ENCODE data around the gene TRIP12.

Gene TRIP12

DNA sequence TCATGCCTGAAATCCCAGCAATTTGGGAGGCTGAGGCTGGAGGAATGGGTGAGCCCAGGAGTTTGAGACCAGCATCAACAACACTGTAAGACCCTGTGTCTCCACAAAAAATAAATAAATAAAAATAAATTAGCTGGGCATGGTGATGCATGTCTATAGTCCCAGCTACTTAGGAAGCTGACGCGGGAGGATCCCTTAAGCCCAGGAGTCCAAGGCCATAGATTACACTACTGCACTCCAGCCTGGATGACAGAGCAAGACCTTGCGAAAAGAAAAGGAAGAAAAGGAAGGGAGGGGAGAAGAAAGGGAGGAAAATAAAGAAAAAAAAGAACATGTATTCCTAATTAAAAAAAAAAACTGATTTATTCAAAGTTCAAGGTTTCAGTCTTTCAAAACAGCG lies 78.2 kb downstream of the TRIP12 start:
- Histone ChIP-seq H3K4me3 (ENCODE audit: low read depth, low read length) (no peak overlapping the region), H3K4me1 (ENCODE audit: control insufficient read depth, insufficient read depth, low read length) (peaks cover 19% of the 10 kb centered on the region), H3K27ac (ENCODE audit: extremely low read depth, low read depth, low read length) (no peak overlapping the region), H3K9me3 (ENCODE audit: control insufficient read depth, insufficient read depth, low read depth, low read length) (no peaks in the 10 kb centered on the region), H3K36me3 (ENCODE audit: control insufficient read depth in 2 of 2, insufficient read depth in 1 of 2, low read length in 2 of 2) (peaks cover 9 to 30% of the 10 kb centered on the region in 2 experiments)
- POLR2A ChIA-PET, result no interaction called here
- CTCF ChIA-PET, result interaction anchor here (0.7 to 1.1 kb wide), 2 partner anchors 13 to 42 kb away, joined by 3 to 5 read pairs; no protein-coding TSS in a partner anchor
- TF ChIP-seq ZNF571 (tag by site-specific recombination; IDR thresholded peaks at IDR 0.05) (no peak), ZNF335 (tag by site-specific recombination; conservative IDR thresholded peaks at IDR 0.05) (no peak), ZNF664 (tag by site-specific recombination; IDR thresholded peaks at IDR 0.05) (no peak), SCRT1 (tag by site-specific recombination; IDR thresholded peaks at IDR 0.05; ENCODE audit: borderline replicate concordance) (no peak), YY2 (tag by site-specific recombination; IDR thresholded peaks at IDR 0.05) (no peak), SETDB1 (IDR thresholded peaks at IDR 0.05; ENCODE audit: insufficient read length, low read length) (no peak)
- TF ChIP-seq, protein P1, sequence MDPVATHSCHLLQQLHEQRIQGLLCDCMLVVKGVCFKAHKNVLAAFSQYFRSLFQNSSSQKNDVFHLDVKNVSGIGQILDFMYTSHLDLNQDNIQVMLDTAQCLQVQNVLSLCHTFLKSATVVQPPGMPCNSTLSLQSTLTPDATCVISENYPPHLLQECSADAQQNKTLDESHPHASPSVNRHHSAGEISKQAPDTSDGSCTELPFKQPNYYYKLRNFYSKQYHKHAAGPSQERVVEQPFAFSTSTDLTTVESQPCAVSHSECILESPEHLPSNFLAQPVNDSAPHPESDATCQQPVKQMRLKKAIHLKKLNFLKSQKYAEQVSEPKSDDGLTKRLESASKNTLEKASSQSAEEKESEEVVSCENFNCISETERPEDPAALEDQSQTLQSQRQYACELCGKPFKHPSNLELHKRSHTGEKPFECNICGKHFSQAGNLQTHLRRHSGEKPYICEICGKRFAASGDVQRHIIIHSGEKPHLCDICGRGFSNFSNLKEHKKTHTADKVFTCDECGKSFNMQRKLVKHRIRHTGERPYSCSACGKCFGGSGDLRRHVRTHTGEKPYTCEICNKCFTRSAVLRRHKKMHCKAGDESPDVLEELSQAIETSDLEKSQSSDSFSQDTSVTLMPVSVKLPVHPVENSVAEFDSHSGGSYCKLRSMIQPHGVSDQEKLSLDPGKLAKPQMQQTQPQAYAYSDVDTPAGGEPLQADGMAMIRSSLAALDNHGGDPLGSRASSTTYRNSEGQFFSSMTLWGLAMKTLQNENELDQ (tag by site-specific recombination; IDR thresholded peaks at IDR 0.05; ENCODE audit: low read depth), result no peak

DNA sequence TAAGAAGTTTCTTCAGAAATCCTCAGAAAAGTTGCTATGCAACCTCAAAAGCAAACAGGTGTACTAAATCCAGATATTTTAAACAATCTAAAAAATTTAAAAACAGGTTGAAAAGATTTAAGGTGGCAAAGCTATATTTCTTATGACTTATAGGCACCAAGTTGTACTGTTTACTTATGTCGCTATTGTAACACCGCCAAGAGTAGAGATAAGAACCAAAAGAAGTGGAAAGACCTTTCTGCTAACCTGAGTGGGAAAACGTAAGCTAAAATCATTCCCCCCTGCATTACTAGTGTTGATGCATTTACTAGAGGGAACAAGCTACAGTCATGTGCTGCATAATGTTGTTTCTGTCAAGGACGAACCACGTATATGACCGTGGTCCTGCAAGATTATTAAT lies 83.1 kb downstream of the TRIP12 start:
- POLR2A ChIA-PET, result no interaction called here
- Histone ChIP-seq H3K36me3 (ENCODE audit: control insufficient read depth in 2 of 2, insufficient read depth in 1 of 2, low read length in 2 of 2) (peaks cover 9 to 44% of the 10 kb centered on the region in 2 experiments), H3K9me3 (ENCODE audit: control insufficient read depth, insufficient read depth, low read depth, low read length) (no peaks in the 10 kb centered on the region), H3K4me3 (ENCODE audit: low read depth, low read length) (no peak overlapping the region), H3K27ac (ENCODE audit: extremely low read depth, low read depth, low read length) (no peak overlapping the region), H3K4me1 (ENCODE audit: control insufficient read depth, insufficient read depth, low read length) (peaks cover 24% of the 10 kb centered on the region)
- TF ChIP-seq KLF1 (tag by site-specific recombination; IDR thresholded peaks at IDR 0.05) (no peak), ZNF335 (tag by site-specific recombination; conservative IDR thresholded peaks at IDR 0.05) (no peak), ZNF394 (tag by site-specific recombination; IDR thresholded peaks at IDR 0.05; ENCODE audit: borderline replicate concordance) (no peak), ZNF174 (tag by site-specific recombination; IDR thresholded peaks at IDR 0.05) (no peak), HIC1 (tag by site-specific recombination; IDR thresholded peaks at IDR 0.05) (no peak), ZNF654 (tag by site-specific recombination; IDR thresholded peaks at IDR 0.05; ENCODE audit: low read depth) (no peak)
- TF ChIP-seq, protein P2, sequence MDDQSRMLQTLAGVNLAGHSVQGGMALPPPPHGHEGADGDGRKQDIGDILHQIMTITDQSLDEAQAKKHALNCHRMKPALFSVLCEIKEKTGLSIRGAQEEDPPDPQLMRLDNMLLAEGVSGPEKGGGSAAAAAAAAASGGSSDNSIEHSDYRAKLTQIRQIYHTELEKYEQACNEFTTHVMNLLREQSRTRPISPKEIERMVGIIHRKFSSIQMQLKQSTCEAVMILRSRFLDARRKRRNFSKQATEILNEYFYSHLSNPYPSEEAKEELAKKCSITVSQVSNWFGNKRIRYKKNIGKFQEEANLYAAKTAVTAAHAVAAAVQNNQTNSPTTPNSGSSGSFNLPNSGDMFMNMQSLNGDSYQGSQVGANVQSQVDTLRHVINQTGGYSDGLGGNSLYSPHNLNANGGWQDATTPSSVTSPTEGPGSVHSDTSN (CRISPR knock-in tag; IDR thresholded peaks at IDR 0.05), result no peak
- TF ChIP-seq, protein P3, sequence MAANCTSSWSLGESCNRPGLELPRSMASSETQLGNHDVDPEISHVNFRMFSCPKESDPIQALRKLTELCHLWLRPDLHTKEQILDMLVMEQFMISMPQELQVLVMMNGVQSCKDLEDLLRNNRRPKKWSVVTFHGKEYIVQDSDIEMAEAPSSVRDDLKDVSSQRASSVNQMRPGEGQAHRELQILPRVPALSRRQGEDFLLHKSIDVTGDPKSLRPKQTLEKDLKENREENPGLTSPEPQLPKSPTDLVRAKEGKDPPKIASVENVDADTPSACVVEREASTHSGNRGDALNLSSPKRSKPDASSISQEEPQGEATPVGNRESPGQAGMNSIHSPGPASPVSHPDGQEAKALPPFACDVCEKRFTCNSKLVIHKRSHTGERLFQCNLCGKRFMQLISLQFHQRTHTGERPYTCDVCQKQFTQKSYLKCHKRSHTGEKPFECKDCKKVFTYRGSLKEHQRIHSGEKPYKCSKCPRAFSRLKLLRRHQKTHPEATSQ (tag by site-specific recombination; IDR thresholded peaks at IDR 0.05), result no peak
- CTCF ChIA-PET, result interaction anchor here (1.0 to 2.6 kb wide), 3 partner anchors 25 to 58 kb away, joined by 3 to 8 read pairs (median 3); no protein-coding TSS in a partner anchor

GRCh38 chr2:229836847-229837246 lies 85.0 kb downstream of the TRIP12 start:
- peaks cover 9 to 44% of the 10 kb centered on the region in 2 experiments for H3K36me3 ChIP-seq (ENCODE audit: control insufficient read depth in 2 of 2, insufficient read depth in 1 of 2, low read length in 2 of 2)
- ChIA-PET POLR2A (no interaction called here), CTCF (interaction anchor here (1.0 to 2.6 kb wide), 2 partner anchors 9 to 56 kb away, joined by 3 to 8 read pairs; no protein-coding TSS in a partner anchor)
- TF ChIP-seq TRIM28 (IDR thresholded peaks at IDR 0.05; ENCODE audit: borderline replicate concordance, low read length) (no peak), ZNF138 (tag by site-specific recombination; IDR thresholded peaks at IDR 0.05; ENCODE audit: borderline replicate concordance) (no peak), ZNF585B (tag by site-specific recombination; IDR thresholded peaks at IDR 0.05) (no peak), TCF7L2 (IDR thresholded peaks at IDR 0.05; ENCODE audit: borderline replicate concordance, low read depth, low read length) (no peak), ZNF302 (tag by site-specific recombination; IDR thresholded peaks at IDR 0.05; ENCODE audit: low read depth) (no peak), YY2 (tag by site-specific recombination; IDR thresholded peaks at IDR 0.05) (no peak), ZNF416 (tag by site-specific recombination; IDR thresholded peaks at IDR 0.05) (no peak), ZNF768 (tag by site-specific recombination; IDR thresholded peaks at IDR 0.05) (no peak)
- TF ChIP-seq, protein P4, sequence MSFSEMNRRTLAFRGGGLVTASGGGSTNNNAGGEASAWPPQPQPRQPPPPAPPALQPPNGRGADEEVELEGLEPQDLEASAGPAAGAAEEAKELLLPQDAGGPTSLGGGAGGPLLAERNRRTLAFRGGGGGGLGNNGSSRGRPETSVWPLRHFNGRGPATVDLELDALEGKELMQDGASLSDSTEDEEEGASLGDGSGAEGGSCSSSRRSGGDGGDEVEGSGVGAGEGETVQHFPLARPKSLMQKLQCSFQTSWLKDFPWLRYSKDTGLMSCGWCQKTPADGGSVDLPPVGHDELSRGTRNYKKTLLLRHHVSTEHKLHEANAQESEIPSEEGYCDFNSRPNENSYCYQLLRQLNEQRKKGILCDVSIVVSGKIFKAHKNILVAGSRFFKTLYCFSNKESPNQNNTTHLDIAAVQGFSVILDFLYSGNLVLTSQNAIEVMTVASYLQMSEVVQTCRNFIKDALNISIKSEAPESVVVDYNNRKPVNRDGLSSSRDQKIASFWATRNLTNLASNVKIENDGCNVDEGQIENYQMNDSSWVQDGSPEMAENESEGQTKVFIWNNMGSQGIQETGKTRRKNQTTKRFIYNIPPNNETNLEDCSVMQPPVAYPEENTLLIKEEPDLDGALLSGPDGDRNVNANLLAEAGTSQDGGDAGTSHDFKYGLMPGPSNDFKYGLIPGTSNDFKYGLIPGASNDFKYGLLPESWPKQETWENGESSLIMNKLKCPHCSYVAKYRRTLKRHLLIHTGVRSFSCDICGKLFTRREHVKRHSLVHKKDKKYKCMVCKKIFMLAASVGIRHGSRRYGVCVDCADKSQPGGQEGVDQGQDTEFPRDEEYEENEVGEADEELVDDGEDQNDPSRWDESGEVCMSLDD (tag by site-specific recombination; IDR thresholded peaks at IDR 0.05), result no peak

More at GRCh38 chr2:229836847-229837246, 85.0 kb downstream of the TRIP12 start:
- Histone ChIP-seq H3K27ac (ENCODE audit: extremely low read depth, low read depth, low read length) (no peak overlapping the region), H3K4me1 (ENCODE audit: control insufficient read depth, insufficient read depth, low read length) (peaks cover 13% of the 10 kb centered on the region), H3K4me3 (ENCODE audit: low read depth, low read length) (no peak overlapping the region), H3K9me3 (ENCODE audit: control insufficient read depth, insufficient read depth, low read depth, low read length) (no peaks in the 10 kb centered on the region)
